GM19193 (cell line): ENCODE results near the gene NLRC4.

Experiments used
- POLR2A ChIP-seq: IDR thresholded peaks from 4 replicates; pipeline ENCODE4 v1.6.1; 2011; ENCODE audit not compliant: insufficient read depth, insufficient read length; ENCODE audit errors: extremely low read depth

NLRC4 gene, protein sequence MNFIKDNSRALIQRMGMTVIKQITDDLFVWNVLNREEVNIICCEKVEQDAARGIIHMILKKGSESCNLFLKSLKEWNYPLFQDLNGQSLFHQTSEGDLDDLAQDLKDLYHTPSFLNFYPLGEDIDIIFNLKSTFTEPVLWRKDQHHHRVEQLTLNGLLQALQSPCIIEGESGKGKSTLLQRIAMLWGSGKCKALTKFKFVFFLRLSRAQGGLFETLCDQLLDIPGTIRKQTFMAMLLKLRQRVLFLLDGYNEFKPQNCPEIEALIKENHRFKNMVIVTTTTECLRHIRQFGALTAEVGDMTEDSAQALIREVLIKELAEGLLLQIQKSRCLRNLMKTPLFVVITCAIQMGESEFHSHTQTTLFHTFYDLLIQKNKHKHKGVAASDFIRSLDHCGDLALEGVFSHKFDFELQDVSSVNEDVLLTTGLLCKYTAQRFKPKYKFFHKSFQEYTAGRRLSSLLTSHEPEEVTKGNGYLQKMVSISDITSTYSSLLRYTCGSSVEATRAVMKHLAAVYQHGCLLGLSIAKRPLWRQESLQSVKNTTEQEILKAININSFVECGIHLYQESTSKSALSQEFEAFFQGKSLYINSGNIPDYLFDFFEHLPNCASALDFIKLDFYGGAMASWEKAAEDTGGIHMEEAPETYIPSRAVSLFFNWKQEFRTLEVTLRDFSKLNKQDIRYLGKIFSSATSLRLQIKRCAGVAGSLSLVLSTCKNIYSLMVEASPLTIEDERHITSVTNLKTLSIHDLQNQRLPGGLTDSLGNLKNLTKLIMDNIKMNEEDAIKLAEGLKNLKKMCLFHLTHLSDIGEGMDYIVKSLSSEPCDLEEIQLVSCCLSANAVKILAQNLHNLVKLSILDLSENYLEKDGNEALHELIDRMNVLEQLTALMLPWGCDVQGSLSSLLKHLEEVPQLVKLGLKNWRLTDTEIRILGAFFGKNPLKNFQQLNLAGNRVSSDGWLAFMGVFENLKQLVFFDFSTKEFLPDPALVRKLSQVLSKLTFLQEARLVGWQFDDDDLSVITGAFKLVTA

DNA sequence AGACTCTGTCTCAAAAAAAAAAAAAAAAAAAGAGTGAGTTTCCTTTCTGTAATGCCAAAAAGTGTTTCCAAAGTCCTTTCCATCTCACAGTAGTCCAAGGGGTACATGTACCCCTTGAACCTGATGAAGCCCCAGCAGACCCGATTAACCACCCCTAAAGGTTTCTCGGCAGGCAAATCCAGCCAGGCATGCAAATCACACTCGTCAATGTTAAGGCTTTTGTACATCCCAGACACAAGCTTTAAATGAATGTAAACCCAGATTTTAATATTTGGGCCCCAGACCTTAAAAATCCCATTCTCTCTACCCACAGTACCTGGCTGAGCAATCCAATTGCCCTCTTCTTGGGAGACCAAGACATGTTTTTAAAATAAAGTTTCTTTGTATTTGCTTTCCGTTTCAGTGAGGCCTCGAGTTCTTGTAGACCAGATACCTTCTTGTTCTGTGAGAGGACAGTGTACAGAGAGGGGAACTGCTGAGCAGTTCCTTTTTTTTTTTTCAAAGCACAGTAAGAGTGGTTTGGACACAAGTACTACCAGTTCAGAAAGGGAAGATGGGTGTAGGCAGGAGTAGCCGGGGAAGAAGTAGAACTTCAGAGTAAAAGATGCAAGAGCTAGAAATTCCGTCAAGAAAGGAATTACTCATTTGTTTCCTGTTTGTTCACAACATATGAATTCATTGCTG, at the start of gene NLRC4:
Gene NLRC4 (minus strand): TSS at position 465 of the 684 bp plus-strand sequence. CDS start 8,111 bp downstream, outside the sequence.
- TF ChIP-seq POLR2A: no peak

DNA sequence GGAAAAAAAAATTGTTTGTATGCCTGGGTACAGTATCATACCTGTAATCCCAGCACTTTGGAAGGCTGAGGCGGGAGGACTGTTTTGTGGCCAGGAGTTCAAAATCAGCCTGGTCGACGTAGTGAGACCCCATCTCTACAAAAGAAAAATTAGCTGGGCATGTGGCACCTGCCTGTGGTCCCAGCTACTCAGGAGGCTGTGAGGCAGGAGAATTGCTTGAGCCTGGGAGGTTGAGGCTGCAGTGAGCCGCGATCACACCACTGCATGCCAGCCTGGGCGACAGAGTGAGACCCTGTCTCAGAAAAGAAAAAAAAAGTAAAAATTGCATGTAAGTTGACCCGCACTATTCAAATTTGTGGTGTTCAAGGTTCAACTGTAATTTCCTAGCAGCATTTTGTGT, 45.9 kb upstream of the NLRC4 start:
- no peak for TF ChIP-seq POLR2A

DNA sequence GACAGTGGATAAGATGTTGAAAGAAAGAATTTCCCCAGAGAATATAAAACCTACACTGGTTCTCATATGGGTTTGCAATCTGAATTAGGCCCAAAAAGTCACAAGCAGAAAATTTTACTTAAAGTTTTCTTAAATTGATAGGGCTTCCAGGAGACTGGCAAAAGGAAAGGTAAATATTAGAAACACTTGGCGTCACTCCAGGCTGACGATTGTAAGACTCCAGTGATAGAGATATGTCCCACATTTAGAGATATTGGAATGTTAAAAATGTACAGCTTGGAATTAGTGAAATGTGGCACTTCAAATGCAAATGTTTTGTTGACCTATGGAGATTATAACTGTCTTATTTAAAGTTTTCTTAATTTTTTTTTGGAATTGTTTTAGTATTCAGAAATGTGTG, 27.1 kb upstream of the NLRC4 start:
- no peak for TF ChIP-seq POLR2A

- TF ChIP-seq POLR2A: no peak
These were observed 25.3 kb upstream of the NLRC4 start for GRCh38 chr2:32290000-32290339.

DNA sequence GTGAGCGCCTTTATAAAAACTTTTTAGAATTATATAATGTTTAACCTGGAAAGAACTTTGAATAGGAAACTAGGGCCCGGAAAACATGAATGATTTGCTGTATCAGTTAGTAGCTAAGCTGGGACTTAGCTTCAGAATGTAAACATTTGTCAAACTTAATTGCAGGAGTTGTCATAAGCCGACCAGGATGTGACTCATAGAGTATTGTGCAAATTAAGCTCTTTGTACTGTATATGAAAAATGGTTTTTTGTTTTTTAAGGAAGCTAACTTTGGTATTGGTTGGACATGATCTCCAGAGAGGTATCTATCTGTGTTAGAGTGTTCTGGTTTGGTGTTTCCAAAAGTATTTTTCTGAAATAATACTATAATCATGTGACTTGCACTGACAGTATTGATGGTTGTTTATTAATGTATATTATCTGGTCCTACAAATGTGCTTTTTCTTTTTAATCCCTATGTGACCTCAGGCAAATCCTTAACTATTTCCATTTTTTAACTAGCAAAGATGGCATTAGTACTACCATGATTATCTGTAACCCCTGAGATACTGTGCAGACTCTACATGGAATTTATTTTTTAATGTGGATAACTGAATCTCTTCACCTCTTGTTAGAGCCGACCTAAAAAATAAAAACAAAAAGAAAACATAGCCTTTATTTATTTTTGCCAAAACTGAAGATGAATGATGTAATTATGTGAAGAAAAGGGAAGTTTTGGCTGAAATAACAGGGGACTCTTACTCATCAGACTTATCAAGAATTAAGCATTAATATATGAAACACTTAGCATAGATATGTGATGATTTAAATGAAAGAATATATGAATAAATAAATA, 24.7 kb upstream of the NLRC4 start:
- TF ChIP-seq POLR2A: no peak

- no peak for TF ChIP-seq POLR2A
These were observed 19.6 kb upstream of the NLRC4 start for GRCh38 chr2:32284321-32284720.

DNA sequence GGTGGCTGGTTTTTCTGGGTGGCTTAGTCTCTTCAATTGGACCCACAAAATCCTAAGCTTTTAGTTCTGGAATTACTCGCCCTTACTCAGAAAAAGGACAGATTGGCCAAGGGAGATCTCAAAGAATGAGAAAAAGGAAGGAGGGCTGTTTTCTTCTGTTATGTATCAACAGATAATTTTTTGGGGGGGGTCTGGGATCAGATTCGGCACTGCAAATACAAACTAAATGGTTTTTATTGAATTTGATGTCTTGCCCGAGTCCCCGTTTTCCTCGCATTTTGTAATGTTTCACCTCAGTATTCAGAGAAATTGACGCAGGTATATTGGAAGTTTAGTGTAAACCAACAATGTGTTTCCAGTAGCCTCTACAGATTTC, 13.8 kb upstream of the NLRC4 start:
- no peak for TF ChIP-seq POLR2A

GRCh38 chr2:32277674-32278477, 13.2 kb upstream of the NLRC4 start, which contains the start of gene YIPF4:
YIPF4 (plus strand) TSS chr2:32277904; CDS start chr2:32278156, 252 bp downstream.
- peak; percentile 81 for TF ChIP-seq POLR2A

DNA sequence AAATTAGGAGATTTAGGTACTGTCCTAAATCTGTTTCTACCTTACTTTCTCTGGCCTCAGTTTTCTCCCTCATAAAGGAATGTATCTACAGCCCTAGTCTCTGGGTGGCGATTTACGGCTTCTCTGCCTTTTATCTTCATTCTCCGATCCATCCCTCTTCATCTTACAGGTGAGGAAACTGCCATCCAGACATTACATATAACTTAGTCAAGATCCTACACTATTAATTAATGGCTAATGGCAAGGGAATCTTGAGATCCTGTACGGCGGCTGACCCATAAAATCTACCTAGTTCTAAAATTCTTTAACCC, 12.6 kb upstream of the NLRC4 start:
- no peak for TF ChIP-seq POLR2A

DNA sequence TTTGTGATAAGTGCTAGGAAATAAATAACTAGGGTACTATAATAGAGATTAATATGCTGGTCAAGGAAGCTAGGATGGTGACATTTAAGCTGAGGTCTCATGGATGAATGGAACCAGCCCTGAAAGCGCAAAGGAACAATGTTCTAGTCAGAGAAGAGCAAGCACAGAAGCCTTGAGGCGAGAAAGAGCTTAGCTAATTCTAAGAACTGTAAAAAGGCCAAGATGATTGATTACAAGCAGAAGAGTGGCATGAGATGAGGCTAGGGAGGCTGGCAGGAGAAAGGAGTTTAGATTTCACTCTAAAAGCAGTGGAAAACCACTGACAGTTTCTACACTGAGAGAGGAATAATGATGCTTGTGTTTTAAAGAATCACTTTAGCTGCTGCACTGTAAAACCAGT, 9.6 kb upstream of the NLRC4 start:
- TF ChIP-seq POLR2A: no peak

GRCh38 chr2:32272279-32272678, 7.6 kb upstream of the NLRC4 start:
- no peak for TF ChIP-seq POLR2A

- TF ChIP-seq POLR2A: no peak
These were observed 6.4 kb upstream of the NLRC4 start for GRCh38 chr2:32271063-32271462.

- TF ChIP-seq POLR2A: no peak
These were observed 2.6 kb downstream of the NLRC4 start for GRCh38 chr2:32262105-32262504.
